Upper lobe of right lung (tissue), 1 donor: ENCODE data around the gene GABRA4. TPM values are rescaled to one million over a fixed set of nuclear protein-coding genes. Genes with fewer than 3 reads are reported as not detected.

ENCODE experiments used
- ATAC-seq: fragments of 200-7000 bp; cut with Tn5 transposase; one replicate; pipeline ENCODE4 v1.9.1; 2020; ENCODE audit warnings: mild to moderate bottlenecking, moderate library complexity
- DNase-seq: peaks from one replicate; pipeline ENCODE4 v3.0.0-alpha.2; 2020
- H3K27ac ChIP-seq: fragments of 200-600 bp; one replicate; pipeline ENCODE4 v1.8.0; 2022
- H3K27me3 ChIP-seq: fragments of 200-600 bp; one replicate; pipeline ENCODE4 v1.8.0; 2022; ENCODE audit warnings: mild to moderate bottlenecking
- H3K36me3 ChIP-seq: fragments of 200-600 bp; one replicate; pipeline ENCODE4 v1.8.0; 2022
- H3K4me1 ChIP-seq: fragments of 200-600 bp; one replicate; pipeline ENCODE4 v1.8.0; 2022
- H3K4me3 ChIP-seq: fragments of 200-600 bp; one replicate; pipeline ENCODE4 v1.8.0; 2022; ENCODE audit warnings: mild to moderate bottlenecking
- H3K9me3 ChIP-seq: fragments of 200-600 bp; one replicate; pipeline ENCODE4 v1.8.0; 2022
- CTCF ChIP-seq: fragments of 200-600 bp; IDR thresholded peaks from one replicate; pipeline ENCODE4 v1.8.0; 2022; ENCODE audit warnings: antibody characterized with exemption
- intact Hi-C: fragments of 100-400 bp; cut with DNase I; formaldehyde crosslinking; loops from one replicate; pipeline ENCODE4 v1.11.0; 2022
- total RNA-seq: library from RNA; stranded (reverse); fragmentation: NEBNext Ultra II Directional; extraction: Animal tissue kit (Norgen Biotek cat#: 25700); gene quantifications from one replicate; pipeline ENCODE4 v1.2.1, GENCODE V29; 2021
- donor health status: DM: no; HTN: yes; CAD: no; lungs with severe emphysema.

GABRA4 gene
- total RNA-seq, 1 donor from 2014 or later, result not detected

- H3K9me3 ChIP-seq, result no peaks in the 10 kb centered on the region
- H3K27me3 ChIP-seq, result no peaks in the 10 kb centered on the region
- no peak overlapping the region for H3K4me3 ChIP-seq
- no peak overlapping the region for H3K27ac ChIP-seq
- DNase-seq (no peak), ATAC-seq (no peak)
- no peaks in the 10 kb centered on the region for H3K36me3 ChIP-seq
- intact Hi-C loops, result no loop called here
- H3K4me1 ChIP-seq, result no peaks in the 10 kb centered on the region
- TF ChIP-seq CTCF, result no peak
These were observed 16.1 kb downstream of the GABRA4 start for GRCh38 chr4:46977245-46977644.

GRCh38 chr4:46975812-46976553, 17.4 kb downstream of the GABRA4 start:
- DNase-seq, result no peak
- intact Hi-C loops, result no loop called here
- no peak overlapping the region for H3K4me3 ChIP-seq
- H3K27me3 ChIP-seq, result no peaks in the 10 kb centered on the region
- no peak overlapping the region for H3K27ac ChIP-seq
- H3K9me3 ChIP-seq, result no peaks in the 10 kb centered on the region
- TF ChIP-seq CTCF, result no peak
- ATAC-seq, result no peak
- no peaks in the 10 kb centered on the region for H3K4me1 ChIP-seq
- no peaks in the 10 kb centered on the region for H3K36me3 ChIP-seq

GRCh38 chr4:46974891-46975543, 18.4 kb downstream of the GABRA4 start:
- H3K4me1 ChIP-seq, result no peaks in the 10 kb centered on the region
- H3K9me3 ChIP-seq, result no peaks in the 10 kb centered on the region
- TF ChIP-seq CTCF, result no peak
- no peaks in the 10 kb centered on the region for H3K36me3 ChIP-seq
- intact Hi-C loops, result no loop called here
- no peak overlapping the region for H3K4me3 ChIP-seq
- no peak overlapping the region for H3K27ac ChIP-seq
- no peak for DNase-seq
- no peak for ATAC-seq
- no peaks in the 10 kb centered on the region for H3K27me3 ChIP-seq

- H3K4me3 ChIP-seq, result no peak overlapping the region
- no peaks in the 10 kb centered on the region for H3K36me3 ChIP-seq
- H3K27ac ChIP-seq, result no peak overlapping the region
- no peaks in the 10 kb centered on the region for H3K9me3 ChIP-seq
- no peak for ATAC-seq
- intact Hi-C loops, result no loop called here
- no peak for TF ChIP-seq CTCF
- H3K4me1 ChIP-seq, result no peaks in the 10 kb centered on the region
- DNase-seq, result no peak
- H3K27me3 ChIP-seq, result no peaks in the 10 kb centered on the region
These were observed 24.5 kb downstream of the GABRA4 start for GRCh38 chr4:46968847-46969246.

- ATAC-seq (no peak), DNase-seq (no peak)
- Histone ChIP-seq H3K9me3 (no peaks in the 10 kb centered on the region), H3K27me3 (no peaks in the 10 kb centered on the region), H3K27ac (no peak overlapping the region), H3K36me3 (no peaks in the 10 kb centered on the region), H3K4me3 (no peak overlapping the region), H3K4me1 (no peaks in the 10 kb centered on the region)
- TF ChIP-seq CTCF, result no peak
- intact Hi-C loops, result no loop called here
These were observed 25.8 kb downstream of the GABRA4 start for GRCh38 chr4:46967631-46968030.
